K562 (cell line): Measurements from ENCODE around the gene PTH2. TPM values are rescaled to one million over a fixed set of nuclear protein-coding genes. Genes with fewer than 3 reads are reported as not detected.
A peak's percentile ranks its signal among the peaks of the same experiment; 100 is the strongest.

Experiments
- ARID1B ChIP-seq: fragments of 450-650 bp; IDR thresholded peaks from 2 replicates; pipeline ENCODE4 v1.6.1; 2016; ENCODE audit warnings: antibody characterized with exemption, mild to moderate bottlenecking, inconsistent platforms
- BHLHE40 ChIP-seq: IDR thresholded peaks from 2 replicates; pipeline ENCODE4 v1.6.1; 2011; ENCODE audit warnings: low read length, improper control_type of control experiment
- CC2D1A ChIP-seq: fragments of 450-650 bp; IDR thresholded peaks from 2 replicates; pipeline ENCODE4 v1.6.1; 2017; ENCODE audit warnings: mild to moderate bottlenecking
- FIP1L1 ChIP-seq: fragments of 200-400 bp; formaldehyde crosslinking; IDR thresholded peaks from 2 replicates; pipeline ENCODE4 v1.6.1; 2018; ENCODE audit warnings: mild to moderate bottlenecking, low read depth, low read length; ENCODE audit not compliant: poor library complexity, severe bottlenecking
- HEY1 ChIP-seq: fragments of 250-450 bp; sonication (Bioruptor Pico); IDR thresholded peaks from 2 replicates; pipeline ENCODE4 v1.5.0; 2020; ENCODE audit warnings: mild to moderate bottlenecking, moderate library complexity, borderline replicate concordance
- NCOA1 ChIP-seq: fragments of 450-650 bp; IDR thresholded peaks from 2 replicates; pipeline ENCODE4 v1.6.1; 2016; ENCODE audit warnings: low read depth
- NFE2 ChIP-seq: IDR thresholded peaks from 2 replicates; pipeline ENCODE4 v1.6.1; 2014; ENCODE audit warnings: antibody characterized with exemption, low read depth
- NFIX ChIP-seq: fragments of 250-450 bp; sonication (Bioruptor Pico); IDR thresholded peaks from 2 replicates; pipeline ENCODE4 v1.4.0; 2020; ENCODE audit warnings: low read depth, mild to moderate bottlenecking, moderate library complexity
- NR2C2 ChIP-seq, 2 experiments: fragments of 200-800 bp in 1 of 2; sonication (Bioruptor generic) in 1 of 2; sonication (generic) in 1 of 2; formaldehyde crosslinking in 1 of 2; IDR thresholded peaks; 2 replicates each; pipeline versions ENCODE4 v1.6.1 to v1.8.0; 2016 to 2022; ENCODE audit warnings: mild to moderate bottlenecking in 1 of 2, missing compliant biosample characterization in 1 of 2, missing genetic modification characterization in 1 of 2, missing genetic modification reagents in 1 of 2
- PCBP2 ChIP-seq: fragments of 200-400 bp; formaldehyde crosslinking; IDR thresholded peaks from 2 replicates; pipeline ENCODE4 v1.6.1; 2018; ENCODE audit warnings: low read length, low read depth, mild to moderate bottlenecking, moderate library complexity; ENCODE audit not compliant: poor library complexity, severe bottlenecking
- SP2 ChIP-seq: IDR thresholded peaks from 2 replicates; pipeline ENCODE4 v1.6.1; 2011; ENCODE audit warnings: mild to moderate bottlenecking, low read depth, low read length, moderate library complexity; ENCODE audit not compliant: poor library complexity, severe bottlenecking; ENCODE audit errors: extremely low read depth
- STAG1 ChIP-seq: sonication (generic); formaldehyde crosslinking; IDR thresholded peaks from 2 replicates; pipeline ENCODE4 v1.5.0; 2020; ENCODE audit warnings: missing genetic modification reagents, borderline replicate concordance
- ZNF316 ChIP-seq: fragments of 450-650 bp; IDR thresholded peaks from 2 replicates; pipeline ENCODE4 v1.6.1; 2016
- ZNF354B ChIP-seq: fragments of 250-450 bp; sonication (Bioruptor Pico); IDR thresholded peaks from 2 replicates; pipeline ENCODE4 v1.4.0; 2020
- ZNF561 ChIP-seq: fragments of 450-650 bp; formaldehyde crosslinking; conservative IDR thresholded peaks from 2 replicates; pipeline ENCODE4 v1.4.0; 2020; ENCODE audit warnings: mild to moderate bottlenecking, moderate library complexity
- polyA plus RNA-seq, 8 experiments: library from polyadenylated mRNA; depleted of rRNA in 4 of 8; stranded (reverse) in 5 of 8; unstranded in 3 of 8; fragments of >200 nt; fragmentation: Nextera tagmentation in 2 of 8; fragmentation: Illumina TruSeq in 1 of 8; extraction: Ambion mirVana in 2 of 8; extraction: Trizol in 1 of 8; gene quantifications; 2 replicates each; pipeline versions ENCODE4 v1.2.1 to v1.2.3, GENCODE V29; 2011 to 2014; ENCODE audit warnings: inconsistent platforms in 1 of 8, missing spikeins in 1 of 8
- total RNA-seq, 7 experiments: library from RNA; depleted of rRNA in 6 of 7; stranded (reverse); fragments of >200 nt in 6 of 7; fragmentation: Illumina TruSeq in 2 of 7; extraction: Trizol in 2 of 7; gene quantifications; 2 replicates each; pipeline versions ENCODE4 v1.2.1 to v1.2.3, GENCODE V29; 2011 to 2021; ENCODE audit warnings: low replicate concordance in 1 of 7
- TF ChIP-seq, protein P1 (sequence below): fragments of 450-650 bp; IDR thresholded peaks from 2 replicates; pipeline ENCODE4 v1.6.1; 2018; ENCODE audit warnings: mild to moderate bottlenecking, low read depth; ENCODE audit not compliant: partially characterized antibody
- TF ChIP-seq, protein P2 (sequence below), 2 experiments: fragments of 450-650 bp in 1 of 2; sonication (generic) in 1 of 2; formaldehyde crosslinking in 1 of 2; IDR thresholded peaks; 2 replicates each; pipeline versions ENCODE4 v1.7.1 to v1.9.0; 2016 to 2022; ENCODE audit warnings: inconsistent platforms in 1 of 2, mild to moderate bottlenecking in 1 of 2, missing genetic modification reagents in 1 of 2

The PTH2 gene
- total and polyA plus RNA-seq, 9 of the 15 experiments (the other 6 are each of a cell fraction or from before 2014, with no cell fraction given), result 1.3 TPM; not detected in 8

- TF ChIP-seq FIP1L1 (peak; percentile 54), CC2D1A (no peak), NFIX (no peak), ZNF354B (CRISPR knock-in tag) (no peak), NCOA1 (0 out of 2 replicates have a peak, but pooled peaks have one; percentile 53), ZNF316 (no peak), NFE2 (peak; percentile 29; the same call in 1 of the 2 replicates), ZNF561 (no peak), ARID1B (no peak), NR2C2 (CRISPR knock-in tag; IDR thresholded peaks at IDR 0.05) (no peak), NR2C2 (tag; IDR thresholded peaks at IDR 0.05) (peak; percentile 78), BHLHE40 (peak; percentile 11; the same call in 1 of the 2 replicates), STAG1 (no peak), PCBP2 (no peak), HEY1 (CRISPR knock-in tag) (no peak), SP2 (no peak)
- TF ChIP-seq, protein P1, sequence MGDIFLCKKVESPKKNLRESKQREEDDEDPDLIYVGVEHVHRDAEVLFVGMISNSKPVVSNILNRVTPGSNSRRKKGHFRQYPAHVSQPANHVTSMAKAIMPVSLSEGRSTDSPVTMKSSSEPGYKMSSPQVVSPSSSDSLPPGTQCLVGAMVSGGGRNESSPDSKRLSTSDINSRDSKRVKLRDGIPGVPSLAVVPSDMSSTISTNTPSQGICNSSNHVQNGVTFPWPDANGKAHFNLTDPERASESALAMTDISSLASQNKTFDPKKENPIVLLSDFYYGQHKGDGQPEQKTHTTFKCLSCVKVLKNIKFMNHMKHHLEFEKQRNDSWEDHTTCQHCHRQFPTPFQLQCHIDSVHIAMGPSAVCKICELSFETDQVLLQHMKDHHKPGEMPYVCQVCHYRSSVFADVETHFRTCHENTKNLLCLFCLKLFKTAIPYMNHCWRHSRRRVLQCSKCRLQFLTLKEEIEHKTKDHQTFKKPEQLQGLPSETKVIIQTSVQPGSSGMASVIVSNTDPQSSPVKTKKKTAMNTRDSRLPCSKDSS, result no peak
- TF ChIP-seq, protein P2, sequence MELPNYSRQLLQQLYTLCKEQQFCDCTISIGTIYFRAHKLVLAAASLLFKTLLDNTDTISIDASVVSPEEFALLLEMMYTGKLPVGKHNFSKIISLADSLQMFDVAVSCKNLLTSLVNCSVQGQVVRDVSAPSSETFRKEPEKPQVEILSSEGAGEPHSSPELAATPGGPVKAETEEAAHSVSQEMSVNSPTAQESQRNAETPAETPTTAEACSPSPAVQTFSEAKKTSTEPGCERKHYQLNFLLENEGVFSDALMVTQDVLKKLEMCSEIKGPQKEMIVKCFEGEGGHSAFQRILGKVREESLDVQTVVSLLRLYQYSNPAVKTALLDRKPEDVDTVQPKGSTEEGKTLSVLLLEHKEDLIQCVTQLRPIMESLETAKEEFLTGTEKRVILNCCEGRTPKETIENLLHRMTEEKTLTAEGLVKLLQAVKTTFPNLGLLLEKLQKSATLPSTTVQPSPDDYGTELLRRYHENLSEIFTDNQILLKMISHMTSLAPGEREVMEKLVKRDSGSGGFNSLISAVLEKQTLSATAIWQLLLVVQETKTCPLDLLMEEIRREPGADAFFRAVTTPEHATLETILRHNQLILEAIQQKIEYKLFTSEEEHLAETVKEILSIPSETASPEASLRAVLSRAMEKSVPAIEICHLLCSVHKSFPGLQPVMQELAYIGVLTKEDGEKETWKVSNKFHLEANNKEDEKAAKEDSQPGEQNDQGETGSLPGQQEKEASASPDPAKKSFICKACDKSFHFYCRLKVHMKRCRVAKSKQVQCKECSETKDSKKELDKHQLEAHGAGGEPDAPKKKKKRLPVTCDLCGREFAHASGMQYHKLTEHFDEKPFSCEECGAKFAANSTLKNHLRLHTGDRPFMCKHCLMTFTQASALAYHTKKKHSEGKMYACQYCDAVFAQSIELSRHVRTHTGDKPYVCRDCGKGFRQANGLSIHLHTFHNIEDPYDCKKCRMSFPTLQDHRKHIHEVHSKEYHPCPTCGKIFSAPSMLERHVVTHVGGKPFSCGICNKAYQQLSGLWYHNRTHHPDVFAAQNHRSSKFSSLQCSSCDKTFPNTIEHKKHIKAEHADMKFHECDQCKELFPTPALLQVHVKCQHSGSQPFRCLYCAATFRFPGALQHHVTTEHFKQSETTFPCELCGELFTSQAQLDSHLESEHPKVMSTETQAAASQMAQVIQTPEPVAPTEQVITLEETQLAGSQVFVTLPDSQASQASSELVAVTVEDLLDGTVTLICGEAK (IDR thresholded peaks at IDR 0.05), result no peak
- TF ChIP-seq, protein P2 (CRISPR knock-in tag; IDR thresholded peaks at IDR 0.05), result no peak
Observed at GRCh38 chr19:49453013-49453756, 29.9 kb upstream of the PTH2 start, which contains the start of gene ALDH16A1 (continued).
